ENCODE measurements around the gene SULT6B1. TPM values are rescaled to one million over a fixed set of nuclear protein-coding genes. Genes with fewer than 3 reads are reported as not detected.
A peak's percentile ranks its signal among the peaks of the same experiment; 100 is the strongest.
"Not testable (repeated sequence)": the region's sequence is repeated elsewhere in the genome, so short reads cannot be mapped to it uniquely, and the experiment has no call there.

Gene SULT6B1
- polyA plus RNA-seq, 1 donor: not detected

DNA sequence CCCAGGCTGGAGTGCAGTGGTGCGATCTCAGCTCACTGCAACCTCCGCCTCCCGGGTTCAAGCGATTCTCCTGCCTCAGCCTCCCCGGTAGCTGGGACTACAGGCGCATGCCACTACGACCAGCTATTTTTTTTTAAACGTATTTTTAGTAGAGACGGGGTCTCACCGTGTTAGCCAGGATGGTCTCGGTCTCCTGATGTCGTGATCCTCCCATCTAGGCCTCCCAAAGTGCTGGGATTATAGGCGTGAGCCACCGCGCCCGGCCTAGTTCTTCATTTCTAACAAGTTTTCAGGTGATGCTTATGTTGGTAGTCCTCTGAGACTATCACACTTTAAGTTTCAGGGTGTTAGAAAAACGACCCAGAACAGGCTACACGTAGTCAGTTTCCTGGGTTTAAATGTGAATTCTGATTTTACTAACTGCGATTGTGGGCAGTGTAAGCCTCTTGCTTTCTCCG, 7.4 kb upstream of the SULT6B1 start:
- DNase-seq: not testable (repeated sequence)

DNA sequence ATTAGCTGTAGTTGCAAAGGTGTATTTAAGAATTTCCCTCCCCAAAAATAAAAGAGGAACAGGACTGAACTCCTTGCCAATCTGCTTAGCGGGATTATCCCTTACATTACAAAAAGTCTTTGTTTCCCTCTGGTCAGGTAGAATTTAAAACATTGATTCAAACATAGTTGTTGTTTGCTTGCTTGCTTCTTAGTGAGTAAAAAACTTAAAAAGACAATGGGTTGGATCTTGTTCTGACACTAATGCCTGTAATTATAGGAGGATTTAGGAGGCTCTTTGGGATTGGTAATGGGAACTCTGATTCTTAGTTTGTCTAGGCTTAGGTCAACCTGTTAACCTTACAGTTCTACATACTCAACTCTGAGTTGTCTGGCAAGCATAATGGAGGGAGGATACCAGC, 4.1 kb upstream of the SULT6B1 start:
- DNase-seq: no peak

DNA sequence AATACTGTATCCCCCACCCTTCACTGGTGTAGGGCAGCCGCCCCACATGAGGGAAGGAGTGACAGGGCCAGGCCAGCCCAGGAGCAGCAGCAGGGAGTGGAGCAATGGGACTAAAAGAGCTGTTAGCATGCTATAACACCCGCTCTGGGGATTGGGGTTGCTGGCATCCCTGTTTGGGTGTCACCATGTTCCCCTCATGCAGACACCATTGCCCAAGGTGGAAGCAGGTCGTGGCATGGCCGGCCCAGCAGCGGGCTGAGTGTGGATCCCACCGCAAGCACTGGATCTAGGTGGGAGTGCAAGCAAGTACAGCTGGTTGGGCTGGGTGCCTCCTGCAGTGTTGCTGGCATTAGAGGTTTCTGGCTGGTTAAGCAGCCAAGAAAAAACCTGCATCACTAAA, 3.3 kb upstream of the SULT6B1 start:
- DNase-seq: no peak

DNA sequence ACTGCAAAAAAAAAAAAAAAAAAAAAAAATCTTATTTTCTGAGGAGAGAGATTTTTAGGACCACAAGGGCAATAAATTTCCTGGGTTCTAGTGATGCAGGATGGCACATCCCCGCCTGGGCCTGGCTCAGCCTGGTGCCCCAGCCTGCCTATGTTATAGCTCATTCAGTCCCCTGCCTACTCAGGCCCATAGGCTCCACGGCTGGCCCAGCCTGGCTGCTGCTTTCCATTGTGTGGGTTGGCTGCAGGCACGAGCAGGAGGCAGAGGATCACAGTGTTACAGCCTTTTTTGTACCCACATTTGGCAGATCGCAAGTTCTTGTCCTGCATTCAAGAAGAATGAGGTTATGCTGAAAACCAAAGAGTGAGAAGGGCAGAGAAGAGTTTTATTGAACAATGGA, 2.8 kb upstream of the SULT6B1 start:
- no peak for DNase-seq

DNA sequence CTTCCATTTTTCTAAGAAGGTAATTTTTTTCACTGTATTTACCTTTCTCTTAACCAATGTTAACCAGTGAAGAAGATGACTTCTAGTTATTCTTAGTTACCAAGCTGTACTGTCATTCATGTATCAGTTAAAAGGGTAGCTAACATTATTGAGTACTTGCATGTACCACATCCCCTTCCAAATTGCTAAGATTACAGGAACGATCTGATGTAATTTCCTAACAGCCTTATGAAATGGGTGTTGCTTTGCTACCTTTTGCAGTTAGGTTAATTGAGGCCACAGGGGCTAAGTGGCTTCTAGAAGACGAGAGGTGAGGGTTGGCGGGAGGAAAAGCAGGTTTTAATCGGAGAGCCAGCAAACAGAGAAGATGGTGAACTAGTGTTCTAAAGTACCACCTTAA, 1.8 kb upstream of the SULT6B1 start:
- DNase-seq: no peak

DNA sequence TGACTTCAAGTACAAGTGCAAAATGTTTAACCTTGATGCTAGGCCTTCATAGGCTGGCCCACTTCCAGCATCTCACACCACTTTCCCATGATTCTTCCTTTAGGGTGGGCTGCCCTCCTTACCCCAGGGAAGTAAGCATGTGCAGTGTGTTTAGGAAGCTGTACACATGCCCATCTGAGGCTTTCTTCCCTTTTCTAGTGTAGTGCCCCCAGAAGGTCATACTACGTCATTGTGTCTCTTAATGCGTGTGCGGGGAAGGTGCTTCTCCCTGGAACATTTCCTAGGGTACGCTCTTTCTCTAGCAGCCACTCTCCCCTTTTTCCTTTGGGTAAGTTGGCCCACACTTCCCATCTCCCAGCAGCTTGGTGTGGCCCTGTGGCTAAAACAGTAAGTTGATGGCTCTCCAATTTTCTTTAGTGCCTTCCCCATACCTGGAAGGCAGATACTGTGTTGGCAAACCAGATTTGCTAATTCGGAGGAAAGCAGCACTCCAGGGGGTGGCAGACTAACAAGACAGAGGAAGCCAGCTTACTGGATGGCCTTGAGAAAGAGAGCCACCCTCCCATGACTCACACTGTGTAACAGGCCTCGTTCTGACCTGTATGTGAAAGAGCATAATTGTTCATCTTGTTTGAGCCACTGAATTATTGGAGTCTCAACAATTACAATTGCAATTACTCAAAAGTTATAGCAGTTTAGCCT, 1.1 kb upstream of the SULT6B1 start:
- DNase-seq: no peak

DNA sequence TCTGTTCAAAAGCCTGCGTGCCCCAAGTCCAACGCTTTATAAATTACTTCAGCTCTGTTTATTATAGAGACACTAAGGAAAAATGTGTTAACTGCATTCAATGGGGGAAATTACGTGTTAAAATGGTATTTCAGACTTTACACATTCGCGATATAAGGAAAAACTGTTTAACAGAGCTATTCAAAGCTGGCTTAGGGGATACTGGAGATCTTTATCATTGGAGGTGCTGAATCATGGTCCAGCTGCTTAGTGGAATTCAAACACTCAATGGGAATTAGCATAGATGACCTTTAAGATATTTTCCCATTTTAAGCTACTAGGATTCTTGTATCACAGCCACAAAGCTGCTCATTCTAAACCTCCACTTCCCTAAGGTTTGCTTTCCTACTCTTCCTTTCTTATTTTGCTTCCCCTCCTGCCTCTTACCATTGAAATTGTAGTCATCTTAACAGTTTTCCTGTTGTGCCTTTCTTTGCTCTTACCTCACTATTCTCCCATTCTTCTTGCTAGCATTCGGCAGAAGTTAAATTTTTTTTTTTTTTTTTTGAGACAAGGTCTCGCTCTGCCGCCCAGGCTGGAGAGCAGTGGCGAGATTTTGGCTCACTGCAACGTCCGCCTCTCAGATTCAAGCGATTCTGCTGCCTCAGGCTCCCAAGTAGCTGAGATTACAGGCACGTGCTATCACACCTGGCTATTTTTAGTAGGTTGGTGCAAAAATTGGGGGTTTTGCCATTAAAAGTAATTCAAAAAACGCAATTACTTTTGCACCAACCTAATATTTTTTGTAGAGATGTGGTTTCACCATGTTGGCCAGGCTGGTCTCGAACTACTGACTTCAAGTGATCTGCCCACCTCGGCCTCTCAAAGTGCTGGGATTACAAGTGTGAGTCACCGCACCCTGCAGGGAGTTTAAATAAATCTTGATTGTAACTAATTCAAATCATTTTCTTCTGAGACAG, 6.5 kb downstream of the SULT6B1 start:
- DNase-seq: no peak

DNA sequence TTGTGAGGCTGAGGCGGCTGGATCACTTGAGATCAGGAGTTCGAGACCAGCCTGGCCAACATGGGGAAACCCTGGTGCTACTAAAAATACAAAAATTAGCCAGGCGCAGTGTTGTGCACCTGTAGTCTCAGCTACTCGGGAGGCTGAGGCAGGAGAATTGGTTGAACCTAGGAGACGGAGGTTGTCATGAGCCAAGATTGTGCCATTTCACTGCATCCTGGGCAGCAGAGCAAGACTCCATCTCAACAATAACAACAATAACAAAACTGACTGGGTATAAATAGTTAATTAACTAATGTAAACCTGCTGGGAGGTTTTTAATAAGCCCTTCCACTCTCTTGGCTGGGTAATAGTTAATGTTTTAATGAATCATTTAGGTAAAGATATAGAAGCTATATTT, 7.8 kb downstream of the SULT6B1 start:
- no peak for DNase-seq

DNA sequence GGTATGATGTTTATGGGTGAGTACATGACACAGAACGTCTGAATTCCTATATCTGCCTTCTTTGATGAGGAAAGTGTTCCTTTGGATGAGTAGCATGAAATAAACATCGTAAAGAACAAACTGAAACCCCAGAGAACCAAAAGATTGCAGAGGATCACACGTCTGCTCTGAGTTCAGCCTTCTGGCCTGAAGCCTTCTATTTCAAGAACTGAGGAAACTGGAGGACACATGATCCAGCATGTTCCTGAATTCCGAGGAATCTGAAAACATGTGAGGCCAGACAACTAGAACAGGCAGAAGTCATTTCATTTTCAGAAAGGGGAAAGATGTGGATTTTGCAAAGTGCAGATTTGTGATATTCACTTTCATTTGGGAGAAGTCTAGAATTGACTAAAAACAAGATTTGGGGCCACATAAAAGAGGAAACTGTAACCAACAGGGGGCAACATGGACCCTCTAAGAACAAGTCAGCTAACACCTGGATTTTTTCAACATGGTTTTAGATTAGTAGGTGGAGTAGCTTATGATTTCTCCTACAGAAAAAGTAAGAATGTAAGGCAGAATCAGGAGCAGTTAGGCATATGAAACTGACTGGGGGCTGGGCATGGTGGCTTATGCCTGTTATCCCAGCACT, 8.3 kb downstream of the SULT6B1 start:
- DNase-seq: no peak

DNA sequence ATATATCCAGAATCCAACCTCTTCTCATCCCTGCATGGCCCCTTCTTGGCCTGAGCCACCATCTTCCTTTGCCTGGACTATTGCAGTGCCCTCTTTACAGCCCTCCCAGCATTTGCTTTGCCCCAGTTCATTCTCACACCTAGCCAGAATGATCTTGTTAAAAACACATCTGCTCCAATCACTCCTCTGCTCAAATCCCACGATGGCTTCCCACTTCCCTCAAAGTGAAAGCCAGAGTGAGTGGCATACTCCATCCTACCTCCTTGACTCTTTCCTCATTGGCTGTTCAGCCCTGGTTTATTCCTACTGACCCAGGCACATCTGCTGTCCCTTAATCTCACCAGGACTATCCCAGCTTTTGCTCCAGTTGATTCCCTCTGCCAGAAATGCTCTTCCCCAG, 14.7 kb downstream of the SULT6B1 start:
- DNase-seq: no peak

DNA sequence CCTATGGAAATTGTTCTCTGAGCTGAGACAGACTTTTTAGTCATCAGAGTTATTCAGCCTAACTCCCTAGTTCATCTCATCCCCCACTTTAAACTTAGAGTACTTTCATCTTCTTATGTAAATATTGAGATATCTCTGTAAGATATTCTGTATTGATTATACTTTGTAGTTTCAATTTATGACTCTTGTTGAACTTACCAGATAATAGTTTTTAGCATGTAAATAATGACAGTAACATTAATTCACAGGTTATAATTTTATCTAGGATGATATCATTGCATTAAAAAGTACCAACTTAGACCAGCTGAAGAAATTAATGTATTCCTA, 16.9 kb downstream of the SULT6B1 start:
- DNase-seq: no peak

DNA sequence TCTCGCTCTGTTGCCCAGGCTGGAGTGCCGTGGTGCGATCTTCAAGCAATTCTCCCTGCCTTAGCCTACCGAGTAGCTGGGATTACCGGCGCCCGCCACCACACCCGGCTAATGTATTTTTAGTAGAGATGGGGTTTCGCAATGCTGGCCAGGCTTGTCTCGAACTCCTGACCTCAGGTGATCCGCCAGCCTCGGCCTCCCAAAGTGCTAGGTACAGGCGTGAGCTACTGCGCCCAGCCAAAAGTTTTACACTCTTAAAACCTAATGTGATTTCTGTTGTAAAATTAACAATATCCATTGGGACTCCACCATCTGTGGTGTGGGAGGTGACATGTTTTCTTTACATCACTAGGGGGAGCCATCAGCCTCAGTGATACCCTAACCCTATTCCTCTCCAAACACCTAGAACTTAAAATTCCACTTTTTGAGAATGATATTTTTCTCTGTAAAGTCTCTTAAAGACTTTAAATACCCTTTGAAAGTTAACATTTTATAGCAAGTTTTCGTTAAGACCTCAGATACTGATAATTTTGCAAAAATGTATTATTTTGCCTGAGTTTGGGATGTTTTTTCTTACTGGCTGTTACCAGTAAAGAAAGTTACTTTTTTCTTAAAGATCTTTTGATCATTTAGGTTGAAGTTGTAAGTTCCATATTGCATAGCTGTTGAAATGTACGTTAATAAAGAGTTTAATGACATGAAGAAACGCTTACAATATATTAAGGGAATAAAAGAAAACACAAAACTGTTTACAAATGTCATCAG, 20.1 kb downstream of the SULT6B1 start:
- no peak for DNase-seq

DNA sequence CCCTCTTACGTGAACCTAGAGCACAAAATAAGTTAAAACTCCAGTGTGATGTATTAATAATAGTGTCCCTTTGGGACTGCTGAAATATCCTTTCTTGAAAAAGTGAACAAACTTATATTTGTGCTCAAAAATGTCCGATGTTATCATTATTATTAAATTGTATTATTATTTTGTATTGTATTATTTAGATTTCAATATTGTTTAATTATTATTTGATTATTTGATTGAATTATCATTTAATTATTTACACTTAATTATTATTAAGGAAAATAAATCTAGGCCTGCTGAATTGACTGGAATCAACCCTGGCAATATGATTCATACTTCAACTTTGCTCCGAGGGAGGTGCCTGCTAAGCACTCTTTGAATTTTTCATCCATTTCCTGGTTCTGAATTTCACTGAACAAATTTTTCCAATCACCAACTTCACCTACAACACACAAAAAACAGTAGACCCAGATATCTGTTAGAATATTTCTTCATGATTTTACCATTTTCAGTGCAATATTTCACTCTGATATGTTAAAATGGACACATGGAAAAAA, 20.8 kb downstream of the SULT6B1 start:
- DNase-seq: no peak

DNA sequence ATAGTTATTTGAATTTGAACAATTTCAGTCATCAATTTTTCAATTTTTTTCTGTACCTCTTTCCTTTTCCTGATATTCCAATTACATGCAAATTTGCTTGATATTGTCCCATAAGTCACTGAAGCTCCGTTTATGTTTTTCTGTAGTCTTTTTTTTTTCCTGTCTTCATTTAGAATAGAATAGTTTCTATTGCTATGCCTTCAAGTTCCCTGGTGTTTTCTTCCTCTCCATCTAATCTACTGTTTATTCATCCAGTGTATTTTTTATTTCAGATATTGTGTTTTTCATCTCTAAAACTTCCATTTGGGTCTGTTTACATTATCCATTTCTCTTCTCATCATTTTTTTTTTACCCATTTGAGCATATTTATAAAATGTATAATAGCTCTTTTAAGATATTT, 23.7 kb downstream of the SULT6B1 start:
- DNase-seq: no peak

DNA sequence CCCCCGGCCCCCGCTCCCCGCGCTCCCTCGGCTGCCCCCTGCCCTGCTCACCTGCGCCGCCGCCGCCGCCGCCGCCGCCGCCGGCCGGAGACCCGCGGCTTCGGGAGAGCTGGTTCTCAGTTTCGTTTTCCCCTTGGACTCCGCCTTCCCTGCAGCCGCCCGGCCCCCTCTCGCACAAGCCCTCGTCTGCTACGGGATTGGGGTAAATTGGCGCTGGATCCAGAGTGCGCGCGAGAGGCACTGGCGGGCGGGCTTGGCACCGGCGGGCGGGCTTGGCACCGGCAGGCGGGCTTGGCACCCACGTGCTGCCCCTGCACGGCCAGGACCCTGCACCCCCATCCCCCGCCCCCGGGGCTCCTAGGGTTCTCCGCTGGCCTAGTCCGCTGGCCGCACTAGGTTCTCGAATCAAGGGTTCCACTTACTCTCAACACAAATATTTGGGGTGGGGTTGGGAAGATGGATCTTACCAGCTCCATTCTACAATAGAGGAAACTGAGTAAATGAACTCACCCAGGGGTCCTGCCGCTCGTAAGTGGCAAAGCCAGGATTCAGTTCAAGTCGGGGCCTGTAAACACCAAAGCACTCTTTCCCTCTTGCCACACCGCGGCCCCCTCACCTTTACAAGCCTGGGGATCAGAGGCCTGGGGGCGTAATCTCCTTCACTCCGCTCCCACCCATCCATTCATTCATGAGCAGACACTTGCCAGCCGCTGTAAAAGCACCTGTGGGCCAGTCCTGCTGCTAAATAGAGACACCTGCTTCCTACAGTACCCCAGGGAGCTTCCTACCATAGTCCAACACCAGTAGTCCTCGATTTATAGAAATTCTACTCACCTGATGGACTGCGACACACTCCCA, 31.4 kb downstream of the SULT6B1 start, which contains the start of gene EIF2AK2:
TSS of gene EIF2AK2 (minus strand) at position 124 of the 858 bp plus-strand sequence. CDS start 9,174 bp downstream, outside the sequence.
- peak; percentile 87 for DNase-seq

DNA sequence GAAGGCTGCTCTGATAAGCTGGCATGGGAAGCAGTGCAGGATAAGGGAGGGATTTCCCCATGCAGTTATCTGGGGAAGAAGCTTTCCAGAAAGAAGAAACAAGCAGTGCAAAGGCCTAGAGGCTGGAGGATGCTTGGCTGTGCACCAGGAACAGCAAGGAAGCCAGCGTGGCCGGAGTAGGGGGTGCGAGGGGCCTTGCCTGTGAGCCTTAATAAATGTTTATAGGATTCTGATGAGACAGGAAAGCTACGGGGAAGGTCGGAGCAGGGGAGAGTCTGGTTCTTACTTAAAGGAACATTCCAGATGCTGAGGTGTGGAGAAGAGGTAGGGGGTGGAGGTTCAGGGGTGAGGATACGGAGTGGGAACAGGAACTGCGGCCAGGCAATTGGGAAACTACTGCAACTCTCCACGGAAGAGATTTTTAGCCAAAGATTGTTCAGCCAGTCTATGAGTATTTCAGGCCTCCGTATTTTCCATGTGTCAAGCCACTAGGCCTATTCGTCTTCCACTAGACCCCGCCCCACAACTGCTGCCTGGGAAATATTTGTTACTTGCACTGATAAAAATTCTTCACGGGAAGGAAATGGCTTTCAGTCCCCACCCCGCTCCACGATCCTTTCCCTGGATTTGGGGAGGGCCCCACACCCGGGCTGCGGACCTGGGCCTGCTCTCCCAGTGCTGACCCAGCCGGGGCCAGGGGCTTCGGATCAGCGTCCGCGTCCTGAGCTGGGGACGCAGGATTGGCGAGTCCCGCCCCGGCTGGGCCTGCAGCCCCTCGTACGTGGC, 32.2 kb downstream of the SULT6B1 start:
- peak; percentile 81 for DNase-seq

DNA sequence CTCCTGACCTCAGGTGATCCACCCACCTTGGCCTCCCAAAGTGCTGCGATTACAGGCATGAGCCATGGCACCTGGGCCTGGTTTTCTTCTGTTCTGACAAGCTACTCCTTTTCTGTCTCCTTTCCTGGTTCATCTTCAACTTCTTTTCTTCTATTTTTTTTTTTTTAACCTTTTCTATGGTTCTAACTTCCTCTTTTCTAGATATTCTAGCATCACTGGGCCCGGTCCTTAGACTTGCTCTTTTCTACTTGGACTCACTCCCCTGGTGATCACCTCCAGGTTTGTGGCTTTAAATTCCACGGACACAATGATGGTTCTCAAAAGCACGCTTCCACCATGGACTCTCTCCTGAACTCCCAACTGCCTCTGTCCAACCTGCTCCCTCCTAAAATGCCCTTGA, 33.7 kb downstream of the SULT6B1 start:
- DNase-seq: no peak

DNA sequence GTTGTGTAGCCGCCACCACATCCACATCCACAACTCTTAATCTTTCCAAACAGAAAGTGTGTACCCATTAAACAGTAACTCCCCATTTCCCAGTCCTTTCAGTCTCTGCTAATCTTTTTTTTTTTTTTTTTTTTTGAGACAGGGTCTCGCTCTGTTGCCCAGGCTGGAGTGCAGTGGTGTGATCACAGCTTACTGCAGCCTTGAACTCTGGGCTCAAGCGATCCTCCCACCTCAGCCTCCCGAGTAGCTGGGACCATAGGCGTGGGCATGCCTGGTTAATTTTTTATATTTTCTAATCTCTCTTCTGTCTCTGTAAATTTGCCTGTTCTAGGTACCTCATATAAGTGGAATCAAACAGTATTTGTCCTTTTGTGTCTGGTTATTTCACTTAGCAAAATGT, 35.2 kb downstream of the SULT6B1 start:
- no peak for DNase-seq

DNA sequence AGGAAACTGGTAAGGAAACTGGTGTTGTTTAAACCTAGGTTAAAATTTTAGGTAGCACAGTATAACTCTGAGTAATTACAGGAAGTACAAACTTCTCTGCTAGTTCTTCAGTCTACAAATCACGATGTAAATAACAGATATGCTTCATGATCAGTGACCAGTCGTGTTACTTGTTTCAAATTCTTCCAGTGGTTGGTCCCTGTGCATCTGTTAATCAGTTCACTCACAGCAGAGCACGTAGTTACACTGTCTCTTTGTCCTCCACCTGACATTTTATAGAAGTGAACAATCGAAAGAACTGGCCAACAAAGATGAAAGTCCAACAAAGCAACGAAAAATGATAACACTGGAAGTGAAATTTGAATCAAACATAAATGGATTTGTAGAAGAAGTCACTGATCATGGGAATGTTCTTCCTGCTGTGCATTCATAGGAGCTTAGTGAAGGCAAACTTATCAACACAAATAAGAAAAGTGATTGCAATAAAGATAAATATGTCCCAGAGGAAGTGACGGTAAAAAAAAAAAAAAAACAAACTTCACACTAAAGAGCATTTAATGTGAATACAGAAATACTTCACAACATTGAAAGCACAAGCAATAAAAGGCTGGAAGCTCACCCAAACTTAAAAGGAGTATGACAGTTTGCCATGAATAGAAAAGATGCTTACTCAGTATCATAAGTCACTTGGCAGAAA, 38.7 kb downstream of the SULT6B1 start:
- DNase-seq: no peak

DNA sequence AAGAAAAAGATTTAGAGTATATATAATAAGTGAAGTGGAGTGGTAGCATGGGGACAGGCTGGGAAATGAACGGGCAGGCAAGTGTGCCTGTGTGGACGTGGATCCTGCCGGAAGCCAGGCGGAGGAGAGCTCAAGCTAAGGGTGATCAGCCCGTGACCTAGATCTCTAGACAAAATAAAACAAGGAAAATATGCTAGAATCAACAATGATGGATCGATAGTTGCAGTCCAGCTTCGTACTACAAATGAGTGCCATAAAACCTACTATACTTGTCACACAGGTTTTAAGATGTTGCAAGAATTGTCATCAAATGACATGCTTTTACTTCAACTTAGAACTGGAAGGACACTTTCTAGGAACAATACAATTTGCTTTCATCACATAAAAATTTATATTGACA, 40.1 kb downstream of the SULT6B1 start:
- DNase-seq: no peak

All from hindlimb muscle (tissue), 1 donor.